NCI-H748 treated with DMSO at 0.1 percent for 48 hours (cell line): ENCODE measurements around the gene C12orf50.
"Not testable (repeated sequence)": the region's sequence is repeated elsewhere in the genome, so short reads cannot be mapped to it uniquely, and the experiment has no call there.

Experiments
- DNase-seq: peaks from one replicate; lab custom pipeline; 2025; lab: John Stamatoyannopoulos, UW

The C12orf50 gene

GRCh38 chr12:87988534-87988933 is 40.7 kb downstream of the C12orf50 start:
- DNase-seq, result no peak

GRCh38 chr12:87985069-87985675 is 44.0 kb downstream of the C12orf50 start:
- no peak for DNase-seq

- DNase-seq, result no peak
Observed at GRCh38 chr12:87982208-87982607, 47.0 kb downstream of the C12orf50 start.

- no peak for DNase-seq
Observed at GRCh38 chr12:87981495-87981894, 47.7 kb downstream of the C12orf50 start.

- no peak for DNase-seq
Observed at GRCh38 chr12:87975879-87976278, 53.3 kb downstream of the C12orf50 start.

GRCh38 chr12:87967871-87968270 is 61.3 kb downstream of the C12orf50 start:
- DNase-seq, result peak; percentile 52

- peak; percentile 76 for DNase-seq
Observed at GRCh38 chr12:87960566-87960965, 68.6 kb downstream of the C12orf50 start.

- DNase-seq, result not testable (repeated sequence)
Observed at GRCh38 chr12:87954028-87954427, 75.2 kb downstream of the C12orf50 start.

GRCh38 chr12:87953256-87953860 is 75.8 kb downstream of the C12orf50 start:
- peak; percentile 15 for DNase-seq

GRCh38 chr12:87952850-87953249 is 76.4 kb downstream of the C12orf50 start:
- DNase-seq, result no peak

GRCh38 chr12:87952223-87952622 is 77.0 kb downstream of the C12orf50 start:
- DNase-seq, result no peak

GRCh38 chr12:87943762-87944161 is 85.4 kb downstream of the C12orf50 start:
- no peak for DNase-seq

GRCh38 chr12:87943023-87943422 is 86.2 kb downstream of the C12orf50 start:
- DNase-seq, result no peak

- DNase-seq, result no peak
Observed at GRCh38 chr12:87939182-87939581, 90.0 kb downstream of the C12orf50 start.

- no peak for DNase-seq
Observed at GRCh38 chr12:87935216-87935615, 94.0 kb downstream of the C12orf50 start.

- no peak for DNase-seq
Observed at GRCh38 chr12:87933991-87934390, 95.2 kb downstream of the C12orf50 start.

- no peak for DNase-seq
Observed at GRCh38 chr12:87931812-87932211, 97.4 kb downstream of the C12orf50 start.

- no peak for DNase-seq
Observed at GRCh38 chr12:87930627-87931026, 98.6 kb downstream of the C12orf50 start.
